ENCODE results near the gene PIK3C2G.

Gene PIK3C2G

GRCh38 chr12:18415227-18415626 lies 153.9 kb downstream of the PIK3C2G start:
- no peak for DNase-seq (ENCODE audit: low read depth)

- no peak for DNase-seq (ENCODE audit: low read depth)
Measured at GRCh38 chr12:18416412-18416811, 155.1 kb downstream of the PIK3C2G start.

GRCh38 chr12:18419311-18419710 lies 158.0 kb downstream of the PIK3C2G start:
- DNase-seq (ENCODE audit: low read depth), result no peak

GRCh38 chr12:18421867-18422266 lies 160.5 kb downstream of the PIK3C2G start:
- no peak for DNase-seq (ENCODE audit: low read depth)

- DNase-seq (ENCODE audit: low read depth), result no peak
Measured at GRCh38 chr12:18422871-18423270, 161.6 kb downstream of the PIK3C2G start.

GRCh38 chr12:18424857-18425256 lies 163.5 kb downstream of the PIK3C2G start:
- no peak for DNase-seq (ENCODE audit: low read depth)

GRCh38 chr12:18427520-18427919 lies 166.2 kb downstream of the PIK3C2G start:
- no peak for DNase-seq (ENCODE audit: low read depth)

GRCh38 chr12:18428416-18428815 lies 167.1 kb downstream of the PIK3C2G start:
- no peak for DNase-seq (ENCODE audit: low read depth)

GRCh38 chr12:18429366-18429765 lies 168.0 kb downstream of the PIK3C2G start:
- DNase-seq (ENCODE audit: low read depth), result no peak

- no peak for DNase-seq (ENCODE audit: low read depth)
Measured at GRCh38 chr12:18430425-18431048, 169.2 kb downstream of the PIK3C2G start.

- DNase-seq (ENCODE audit: low read depth), result no peak
Measured at GRCh38 chr12:18431771-18432170, 170.5 kb downstream of the PIK3C2G start.

GRCh38 chr12:18432206-18432605 lies 170.9 kb downstream of the PIK3C2G start:
- DNase-seq (ENCODE audit: low read depth), result no peak

- no peak for DNase-seq (ENCODE audit: low read depth)
Measured at GRCh38 chr12:18436170-18436569, 174.9 kb downstream of the PIK3C2G start.

GRCh38 chr12:18439541-18439940 lies 178.2 kb downstream of the PIK3C2G start:
- no peak for DNase-seq (ENCODE audit: low read depth)

GRCh38 chr12:18443768-18444437 lies 182.6 kb downstream of the PIK3C2G start:
- DNase-seq (ENCODE audit: low read depth), result no peak

GRCh38 chr12:18446061-18446644 lies 184.8 kb downstream of the PIK3C2G start:
- DNase-seq (ENCODE audit: low read depth), result no peak

GRCh38 chr12:18454330-18454729 lies 193.0 kb downstream of the PIK3C2G start:
- no peak for DNase-seq (ENCODE audit: low read depth)

GRCh38 chr12:18456344-18456743 lies 195.0 kb downstream of the PIK3C2G start:
- no peak for DNase-seq (ENCODE audit: low read depth)

- no peak for DNase-seq (ENCODE audit: low read depth)
Measured at GRCh38 chr12:18457362-18457761, 196.0 kb downstream of the PIK3C2G start.

GRCh38 chr12:18461758-18462157 lies 200.4 kb downstream of the PIK3C2G start:
- DNase-seq (ENCODE audit: low read depth), result no peak

GRCh38 chr12:18462442-18462841 lies 201.1 kb downstream of the PIK3C2G start:
- no peak for DNase-seq (ENCODE audit: low read depth)

- DNase-seq (ENCODE audit: low read depth), result no peak
Measured at GRCh38 chr12:18467620-18468245, 206.4 kb downstream of the PIK3C2G start.

All from activated T-cell treated with anti-CD3 and anti-CD28 coated beads for 48 hours (primary cell).